Osteocyte (in vitro differentiated cells): ENCODE data around the gene ZIC1. TPM values are rescaled to one million over a fixed set of nuclear protein-coding genes. Genes with fewer than 3 reads are reported as not detected.

Source experiments
- DNase-seq: peaks from one replicate; pipeline ENCODE4 v3.0.0; 2021; ENCODE audit warnings: mixed read lengths; ENCODE audit not compliant: unreplicated experiment; ENCODE audit errors: extremely low spot score
- H3K27ac Mint-ChIP-seq: one replicate; pipeline ENCODE4 v1.8.0; 2021; ENCODE audit warnings: mild to moderate bottlenecking, mixed read lengths; ENCODE audit not compliant: unreplicated experiment
- H3K27me3 Mint-ChIP-seq: one replicate; pipeline ENCODE4 v1.8.0; 2021; ENCODE audit warnings: mixed read lengths; ENCODE audit not compliant: unreplicated experiment
- H3K36me3 Mint-ChIP-seq: one replicate; pipeline ENCODE4 v1.8.0; 2021; ENCODE audit warnings: mixed read lengths; ENCODE audit not compliant: unreplicated experiment
- H3K4me1 Mint-ChIP-seq: one replicate; pipeline ENCODE4 v1.8.0; 2021; ENCODE audit warnings: mixed read lengths; ENCODE audit not compliant: unreplicated experiment
- H3K4me3 Mint-ChIP-seq: one replicate; pipeline ENCODE4 v1.8.0; 2021; ENCODE audit warnings: mild to moderate bottlenecking, moderate library complexity, mixed read lengths; ENCODE audit not compliant: unreplicated experiment
- H3K9me3 Mint-ChIP-seq: one replicate; pipeline ENCODE4 v1.8.0; 2021; ENCODE audit warnings: mixed read lengths; ENCODE audit not compliant: unreplicated experiment
- total RNA-seq: library from RNA; stranded (reverse); gene quantifications from 2 replicates; pipeline ENCODE4 v1.2.1, GENCODE V29; 2021
- TF ChIP-seq, protein P1 (sequence below): fragments of 200-600 bp; sonication (generic); IDR thresholded peaks from 2 replicates; pipeline ENCODE4 v1.5.0; 2021; ENCODE audit warnings: antibody characterized with exemption, mild to moderate bottlenecking, moderate library complexity

The ZIC1 gene
- total RNA-seq, 1 donor from 2014 or later, result 89.9 TPM

- H3K9me3 Mint-ChIP-seq, result no peaks in the 10 kb centered on the region
- no peak for DNase-seq
- TF ChIP-seq, protein P1, sequence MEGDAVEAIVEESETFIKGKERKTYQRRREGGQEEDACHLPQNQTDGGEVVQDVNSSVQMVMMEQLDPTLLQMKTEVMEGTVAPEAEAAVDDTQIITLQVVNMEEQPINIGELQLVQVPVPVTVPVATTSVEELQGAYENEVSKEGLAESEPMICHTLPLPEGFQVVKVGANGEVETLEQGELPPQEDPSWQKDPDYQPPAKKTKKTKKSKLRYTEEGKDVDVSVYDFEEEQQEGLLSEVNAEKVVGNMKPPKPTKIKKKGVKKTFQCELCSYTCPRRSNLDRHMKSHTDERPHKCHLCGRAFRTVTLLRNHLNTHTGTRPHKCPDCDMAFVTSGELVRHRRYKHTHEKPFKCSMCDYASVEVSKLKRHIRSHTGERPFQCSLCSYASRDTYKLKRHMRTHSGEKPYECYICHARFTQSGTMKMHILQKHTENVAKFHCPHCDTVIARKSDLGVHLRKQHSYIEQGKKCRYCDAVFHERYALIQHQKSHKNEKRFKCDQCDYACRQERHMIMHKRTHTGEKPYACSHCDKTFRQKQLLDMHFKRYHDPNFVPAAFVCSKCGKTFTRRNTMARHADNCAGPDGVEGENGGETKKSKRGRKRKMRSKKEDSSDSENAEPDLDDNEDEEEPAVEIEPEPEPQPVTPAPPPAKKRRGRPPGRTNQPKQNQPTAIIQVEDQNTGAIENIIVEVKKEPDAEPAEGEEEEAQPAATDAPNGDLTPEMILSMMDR, result no peak
- H3K27ac Mint-ChIP-seq, result peak overlapping the region; percentile 98
- H3K36me3 Mint-ChIP-seq, result peaks cover 18% of the 10 kb centered on the region
- peaks cover 46% of the 10 kb centered on the region for H3K4me1 Mint-ChIP-seq
- H3K27me3 Mint-ChIP-seq, result no peaks in the 10 kb centered on the region
- H3K4me3 Mint-ChIP-seq, result peak overlapping the region; percentile 85
Observed at GRCh38 chr3:147407498-147408187, 1.5 kb upstream of the ZIC1 start.

DNA sequence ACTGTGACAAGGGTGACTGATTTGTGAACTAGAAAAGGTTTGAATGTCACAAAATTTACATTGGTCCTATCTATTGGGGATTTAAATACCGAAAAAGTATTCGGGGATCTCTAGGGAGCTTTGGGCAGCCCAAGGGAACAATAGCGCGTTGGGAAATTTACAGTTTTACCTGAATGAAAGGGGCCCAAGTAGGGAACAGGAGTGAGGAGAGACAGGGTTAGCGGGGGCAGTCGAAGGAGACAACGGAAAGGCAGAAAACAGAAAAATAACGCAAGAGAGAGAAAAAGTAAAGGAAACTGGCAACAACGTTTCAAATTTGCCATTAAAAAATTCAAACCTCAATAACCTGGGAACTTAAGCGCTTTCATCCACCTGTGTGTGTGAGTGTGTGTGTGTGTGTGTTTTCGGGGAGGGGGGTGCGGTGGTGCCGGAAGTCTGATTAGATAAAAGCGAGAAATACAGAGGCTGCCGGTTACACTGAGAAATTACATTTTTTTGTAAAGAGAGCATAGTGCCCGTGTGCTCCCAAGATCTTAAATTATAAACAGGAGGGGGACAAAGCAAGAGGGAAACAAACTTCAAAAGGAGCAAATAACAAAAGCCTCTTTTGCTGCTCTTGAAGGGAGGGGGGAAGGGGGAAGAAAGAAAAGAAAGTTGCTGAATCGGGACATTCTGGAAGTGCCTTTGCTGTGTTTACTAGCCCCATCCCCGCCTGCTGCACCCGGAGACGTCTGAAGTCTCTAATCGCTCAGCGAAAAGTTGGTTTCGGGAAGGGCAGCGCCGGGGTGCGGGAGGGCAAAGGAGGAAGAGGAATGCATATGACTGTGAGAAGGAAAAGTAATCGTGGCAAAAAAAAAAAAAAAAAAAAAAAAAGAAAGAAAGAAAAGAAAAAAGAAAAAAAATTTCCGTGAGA, 721 bp upstream of the ZIC1 start:
- no peaks in the 10 kb centered on the region for H3K27me3 Mint-ChIP-seq
- H3K27ac Mint-ChIP-seq, result peak overlapping the region; percentile 98
- DNase-seq, result no peak
- TF ChIP-seq, protein P1, result no peak
- H3K4me1 Mint-ChIP-seq, result peaks cover 43% of the 10 kb centered on the region
- peaks cover 23% of the 10 kb centered on the region for H3K36me3 Mint-ChIP-seq
- H3K9me3 Mint-ChIP-seq, result no peaks in the 10 kb centered on the region
- H3K4me3 Mint-ChIP-seq, result peak overlapping the region; percentile 85

DNA sequence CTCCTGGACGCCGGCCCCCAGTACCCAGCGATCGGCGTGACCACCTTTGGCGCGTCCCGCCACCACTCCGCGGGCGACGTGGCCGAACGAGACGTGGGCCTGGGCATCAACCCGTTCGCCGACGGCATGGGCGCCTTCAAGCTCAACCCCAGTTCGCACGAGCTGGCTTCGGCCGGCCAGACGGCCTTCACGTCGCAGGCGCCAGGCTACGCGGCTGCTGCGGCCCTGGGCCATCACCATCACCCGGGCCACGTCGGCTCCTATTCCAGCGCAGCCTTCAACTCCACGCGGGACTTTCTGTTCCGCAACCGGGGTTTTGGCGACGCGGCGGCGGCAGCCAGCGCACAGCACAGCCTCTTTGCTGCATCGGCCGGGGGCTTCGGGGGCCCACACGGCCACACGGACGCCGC, 956 bp downstream of the ZIC1 start:
- Mint-ChIP-seq H3K4me1 (peaks cover 45% of the 10 kb centered on the region), H3K27ac (peak overlapping the region; percentile 33), H3K36me3 (peaks cover 36% of the 10 kb centered on the region), H3K27me3 (no peaks in the 10 kb centered on the region), H3K9me3 (no peaks in the 10 kb centered on the region), H3K4me3 (peak overlapping the region; percentile 85)
- TF ChIP-seq, protein P1, result no peak
- no peak for DNase-seq

DNA sequence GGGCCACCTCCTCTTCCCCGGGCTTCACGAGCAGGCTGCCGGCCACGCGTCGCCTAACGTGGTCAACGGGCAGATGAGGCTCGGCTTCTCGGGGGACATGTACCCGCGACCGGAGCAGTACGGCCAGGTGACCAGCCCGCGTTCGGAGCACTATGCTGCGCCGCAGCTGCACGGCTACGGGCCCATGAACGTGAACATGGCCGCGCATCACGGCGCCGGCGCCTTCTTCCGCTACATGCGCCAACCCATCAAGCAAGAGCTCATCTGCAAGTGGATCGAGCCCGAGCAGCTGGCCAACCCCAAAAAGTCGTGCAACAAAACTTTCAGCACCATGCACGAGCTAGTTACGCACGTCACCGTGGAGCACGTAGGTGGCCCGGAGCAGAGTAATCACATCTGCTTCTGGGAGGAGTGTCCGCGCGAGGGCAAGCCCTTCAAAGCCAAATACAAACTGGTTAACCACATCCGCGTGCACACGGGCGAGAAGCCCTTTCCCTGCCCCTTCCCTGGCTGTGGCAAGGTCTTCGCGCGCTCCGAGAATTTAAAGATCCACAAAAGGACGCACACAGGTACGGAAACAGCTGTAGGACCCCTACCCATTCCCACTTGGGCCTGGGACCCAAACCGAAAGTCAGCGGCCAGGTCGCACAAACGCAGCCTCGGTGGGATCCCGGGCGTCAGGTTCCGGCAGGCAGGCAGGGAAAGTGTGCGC, 1.5 kb downstream of the ZIC1 start:
- Mint-ChIP-seq H3K9me3 (no peaks in the 10 kb centered on the region), H3K36me3 (peaks cover 40% of the 10 kb centered on the region), H3K27ac (peak overlapping the region; percentile 91), H3K4me3 (peak overlapping the region; percentile 85), H3K27me3 (no peaks in the 10 kb centered on the region), H3K4me1 (peaks cover 46% of the 10 kb centered on the region)
- TF ChIP-seq, protein P1, result no peak
- DNase-seq, result no peak
